ENCODE data around the gene PLXNA4.

The PLXNA4 gene

DNA sequence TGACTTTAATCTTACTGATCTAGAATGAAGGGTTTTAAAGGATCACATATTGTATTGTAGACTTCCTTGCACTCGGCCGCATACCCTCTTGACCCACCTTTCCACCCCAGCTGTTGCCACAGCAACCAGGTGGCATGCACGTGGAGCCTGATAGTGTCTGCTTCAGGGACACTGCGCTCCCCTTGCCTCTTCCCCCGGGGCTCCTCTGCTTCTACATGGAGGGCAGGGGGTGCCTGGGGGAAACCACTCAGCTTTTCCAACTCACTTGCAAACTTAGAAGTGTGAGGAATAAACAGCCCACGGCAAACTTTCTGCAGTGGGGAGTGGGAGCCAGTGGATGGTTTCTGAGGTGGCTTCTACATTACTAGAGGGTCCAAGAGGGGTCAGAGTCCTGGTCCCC is 458.6 kb downstream of the PLXNA4 start:
- Histone ChIP-seq H3K4me3 (ENCODE audit: insufficient read depth, low read length, poor library complexity, severe bottlenecking) (no peak overlapping the region), H3K36me3 (ENCODE audit: low read length) (no peaks in the 10 kb centered on the region), H3K27me3 (ENCODE audit: low read length) (no peaks in the 10 kb centered on the region), H4K20me1 (ENCODE audit: low read depth, low read length) (no peaks in the 10 kb centered on the region), H3K27ac (ENCODE audit: low read depth, low read length) (no peak overlapping the region), H3F3A (ENCODE audit: insufficient read depth) (no peaks in the 10 kb centered on the region), H3K9me2 (replicated peaks; ENCODE audit: insufficient read depth, low read length) (no peaks in the 10 kb centered on the region), H2AFZ (ENCODE audit: low read depth, low read length, severe bottlenecking) (no peak overlapping the region), H3K79me2 (ENCODE audit: insufficient read depth, low read length) (no peaks in the 10 kb centered on the region), H3K4me2 (ENCODE audit: low read depth, low read length, poor library complexity, severe bottlenecking) (no peak overlapping the region), H3K9ac (ENCODE audit: low read length) (no peak overlapping the region), H3K9me3 (ENCODE audit: insufficient read depth, low read length) (no peaks in the 10 kb centered on the region)
- no peak for TF ChIP-seq EZH2phosphoT487 (conservative IDR thresholded peaks at IDR 0.05; ENCODE audit: low read length)
- TF ChIP-seq, protein P1, sequence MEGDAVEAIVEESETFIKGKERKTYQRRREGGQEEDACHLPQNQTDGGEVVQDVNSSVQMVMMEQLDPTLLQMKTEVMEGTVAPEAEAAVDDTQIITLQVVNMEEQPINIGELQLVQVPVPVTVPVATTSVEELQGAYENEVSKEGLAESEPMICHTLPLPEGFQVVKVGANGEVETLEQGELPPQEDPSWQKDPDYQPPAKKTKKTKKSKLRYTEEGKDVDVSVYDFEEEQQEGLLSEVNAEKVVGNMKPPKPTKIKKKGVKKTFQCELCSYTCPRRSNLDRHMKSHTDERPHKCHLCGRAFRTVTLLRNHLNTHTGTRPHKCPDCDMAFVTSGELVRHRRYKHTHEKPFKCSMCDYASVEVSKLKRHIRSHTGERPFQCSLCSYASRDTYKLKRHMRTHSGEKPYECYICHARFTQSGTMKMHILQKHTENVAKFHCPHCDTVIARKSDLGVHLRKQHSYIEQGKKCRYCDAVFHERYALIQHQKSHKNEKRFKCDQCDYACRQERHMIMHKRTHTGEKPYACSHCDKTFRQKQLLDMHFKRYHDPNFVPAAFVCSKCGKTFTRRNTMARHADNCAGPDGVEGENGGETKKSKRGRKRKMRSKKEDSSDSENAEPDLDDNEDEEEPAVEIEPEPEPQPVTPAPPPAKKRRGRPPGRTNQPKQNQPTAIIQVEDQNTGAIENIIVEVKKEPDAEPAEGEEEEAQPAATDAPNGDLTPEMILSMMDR (IDR thresholded peaks at IDR 0.05; ENCODE audit: insufficient read depth, low read length, poor library complexity, severe bottlenecking), result no peak

DNA sequence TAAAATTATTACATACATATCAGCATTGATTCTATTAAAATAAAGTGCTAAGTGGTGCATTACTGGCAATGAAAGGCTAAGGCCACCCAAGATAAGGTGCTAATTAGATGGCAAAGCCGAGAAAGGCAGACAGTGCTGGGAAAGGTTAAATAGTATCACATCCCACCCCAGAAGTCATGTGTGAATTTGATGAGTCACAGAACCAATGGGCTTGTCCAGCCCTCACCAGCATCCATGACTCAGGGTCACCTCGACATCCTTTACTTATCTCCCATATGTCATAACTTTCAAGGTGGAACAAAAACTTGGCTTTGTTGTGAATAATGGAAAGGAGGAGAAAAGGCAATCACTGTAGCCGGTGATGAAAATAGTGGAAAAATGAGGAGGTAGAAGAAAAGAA is 459.1 kb downstream of the PLXNA4 start:
- Histone ChIP-seq H3K27me3 (ENCODE audit: low read length) (no peaks in the 10 kb centered on the region), H2AFZ (ENCODE audit: low read depth, low read length, severe bottlenecking) (no peak overlapping the region), H3K36me3 (ENCODE audit: low read length) (no peaks in the 10 kb centered on the region), H3K4me3 (ENCODE audit: insufficient read depth, low read length, poor library complexity, severe bottlenecking) (no peak overlapping the region), H3K27ac (ENCODE audit: low read depth, low read length) (no peak overlapping the region), H3K9me3 (ENCODE audit: insufficient read depth, low read length) (no peaks in the 10 kb centered on the region), H3F3A (ENCODE audit: insufficient read depth) (no peaks in the 10 kb centered on the region), H3K4me2 (ENCODE audit: low read depth, low read length, poor library complexity, severe bottlenecking) (no peak overlapping the region), H3K9me2 (replicated peaks; ENCODE audit: insufficient read depth, low read length) (no peaks in the 10 kb centered on the region), H3K9ac (ENCODE audit: low read length) (no peak overlapping the region), H3K79me2 (ENCODE audit: insufficient read depth, low read length) (no peaks in the 10 kb centered on the region), H4K20me1 (ENCODE audit: low read depth, low read length) (no peaks in the 10 kb centered on the region)
- no peak for TF ChIP-seq EZH2phosphoT487 (conservative IDR thresholded peaks at IDR 0.05; ENCODE audit: low read length)
- TF ChIP-seq, protein P1 (IDR thresholded peaks at IDR 0.05; ENCODE audit: insufficient read depth, low read length, poor library complexity, severe bottlenecking), result no peak

DNA sequence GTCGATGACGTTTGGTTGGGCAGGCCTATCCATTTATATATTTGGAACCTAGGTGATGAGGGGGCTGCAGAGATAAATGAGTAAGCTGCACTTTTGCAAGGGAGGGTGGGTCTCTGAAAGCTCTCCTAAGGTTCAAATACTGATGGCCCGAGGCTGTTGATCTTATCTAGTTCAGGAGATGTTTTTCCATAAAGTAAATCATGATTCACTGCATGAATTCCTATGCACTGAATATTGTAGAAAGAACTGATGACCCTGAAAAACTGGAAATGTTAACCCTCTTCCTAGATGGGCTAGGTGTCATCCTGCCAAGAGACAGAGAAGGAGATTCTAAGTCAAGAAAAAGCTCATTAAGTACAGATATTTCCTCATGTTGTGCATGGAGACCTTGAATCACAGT is 459.9 kb downstream of the PLXNA4 start:
- H3K9me3 ChIP-seq (ENCODE audit: insufficient read depth, low read length), result no peaks in the 10 kb centered on the region
- H3K4me2 ChIP-seq (ENCODE audit: low read depth, low read length, poor library complexity, severe bottlenecking), result no peak overlapping the region
- H3K9ac ChIP-seq (ENCODE audit: low read length), result no peak overlapping the region
- H3K4me3 ChIP-seq (ENCODE audit: insufficient read depth, low read length, poor library complexity, severe bottlenecking), result no peak overlapping the region
- no peaks in the 10 kb centered on the region for H3K9me2 ChIP-seq (replicated peaks; ENCODE audit: insufficient read depth, low read length)
- no peak for TF ChIP-seq EZH2phosphoT487 (conservative IDR thresholded peaks at IDR 0.05; ENCODE audit: low read length)
- TF ChIP-seq, protein P1 (IDR thresholded peaks at IDR 0.05; ENCODE audit: insufficient read depth, low read length, poor library complexity, severe bottlenecking), result no peak
- H3K27ac ChIP-seq (ENCODE audit: low read depth, low read length), result no peak overlapping the region
- no peaks in the 10 kb centered on the region for H4K20me1 ChIP-seq (ENCODE audit: low read depth, low read length)
- no peaks in the 10 kb centered on the region for H3F3A ChIP-seq (ENCODE audit: insufficient read depth)
- no peak overlapping the region for H2AFZ ChIP-seq (ENCODE audit: low read depth, low read length, severe bottlenecking)
- no peaks in the 10 kb centered on the region for H3K36me3 ChIP-seq (ENCODE audit: low read length)
- H3K79me2 ChIP-seq (ENCODE audit: insufficient read depth, low read length), result no peaks in the 10 kb centered on the region
- no peaks in the 10 kb centered on the region for H3K27me3 ChIP-seq (ENCODE audit: low read length)
